Lower leg skin (tissue), 3 donors: ENCODE measurements around the gene DBH.

Experiments
- CTCF ChIP-seq, 3 donors: fragments of 450-650 bp; IDR thresholded peaks; one replicate each; pipeline ENCODE4 v1.5.1; 2016; ENCODE audit warnings: antibody characterized with exemption in 3 of 3, mild to moderate bottlenecking in 3 of 3, moderate library complexity in 2 of 3
- POLR2A ChIP-seq, 2 donors: fragments of 450-650 bp; IDR thresholded peaks; one replicate each; pipeline ENCODE4 v1.6.1; 2016 to 2017; ENCODE audit warnings: antibody characterized with exemption in 2 of 2, mild to moderate bottlenecking in 1 of 2, moderate library complexity in 1 of 2

GRCh38 chr9:133647148-133647547 is 11.0 kb downstream of the DBH start:
- TF ChIP-seq CTCF (IDR thresholded peaks at IDR 0.05) (no peak), POLR2A (IDR thresholded peaks at IDR 0.05) (no peak)
